RWPE1 (cell line): ENCODE measurements around the gene LGALS16.
A peak's percentile ranks its signal among the peaks of the same experiment; 100 is the strongest.

Source experiments
- CTCF ChIA-PET: fragments of 350-600 bp; sonication (Branson Sonifier 250); formaldehyde crosslinking; extraction: SDS; loops from one replicate; lab custom pipeline; 2021; lab: Yijun Ruan, JAX
- POLR2A ChIA-PET: fragments of 400-600 bp; formaldehyde crosslinking; extraction: SDS; loops from one replicate; lab custom pipeline; 2020; ENCODE audit warnings: antibody characterized with exemption; ENCODE audit not compliant: low non-redundant PET; lab: Yijun Ruan, JAX
- DNase-seq: peaks from one replicate; pipeline ENCODE4 v3.0.0; 2012; ENCODE audit warnings: low spot score
- H3K27ac ChIP-seq: fragments of 450-650 bp; 2 replicates; pipeline ENCODE4 v1.5.1; 2017
- CTCF ChIP-seq: fragments of 450-650 bp; conservative IDR thresholded peaks from 2 replicates; pipeline ENCODE4 v1.5.1; 2017; ENCODE audit warnings: low read depth, mild to moderate bottlenecking

LGALS16 gene

GRCh38 chr19:39698535-39698934 is 42.8 kb downstream of the LGALS16 start:
- TF ChIP-seq CTCF: no peak
- ChIA-PET CTCF (no interaction called here), POLR2A (interaction anchor here (0.7 kb wide), 1 partner anchor 1236 kb away, joined by 3 read pairs; no protein-coding TSS in a partner anchor)
- H3K27ac ChIP-seq: no peak overlapping the region
- no peak for DNase-seq

DNA sequence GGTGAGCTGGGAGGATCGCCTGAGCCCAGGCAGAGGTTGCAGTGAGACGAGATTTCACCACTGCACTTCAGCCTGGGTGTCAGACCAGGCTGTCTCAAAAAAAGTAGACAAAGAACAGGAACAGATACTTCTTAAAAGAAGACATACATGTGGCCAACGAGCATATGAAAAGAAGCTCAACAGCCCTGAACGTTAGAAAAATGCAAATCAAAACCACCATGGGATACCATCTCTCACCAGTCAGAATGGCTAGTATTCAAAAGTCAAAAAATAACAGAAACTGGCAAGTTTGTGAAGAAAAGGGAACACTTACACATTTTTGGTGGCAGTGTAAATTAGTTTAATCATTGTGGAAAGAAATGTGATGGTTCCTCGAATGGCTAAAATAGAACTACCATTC is 45.6 kb downstream of the LGALS16 start:
- no peak for TF ChIP-seq CTCF
- H3K27ac ChIP-seq: no peak overlapping the region
- ChIA-PET CTCF (interaction anchor here (0.6 to 1.3 kb wide), 3 partner anchors 140 to 211 kb away, joined by 3 to 4 read pairs (median 3); no protein-coding TSS in a partner anchor), POLR2A (no interaction called here)
- no peak for DNase-seq

- TF ChIP-seq CTCF: no peak
- DNase-seq: no peak
- ChIA-PET POLR2A (no interaction called here), CTCF (no interaction called here)
- H3K27ac ChIP-seq: no peak within 1 kb of the TSS
Observed at GRCh38 chr19:39704181-39705044, 48.7 kb downstream of the LGALS16 start, which contains the start of gene LGALS14. TSS of gene LGALS14 (plus strand) at chr19:39704481. CDS start at chr19:39704529, 48 bp downstream.

DNA sequence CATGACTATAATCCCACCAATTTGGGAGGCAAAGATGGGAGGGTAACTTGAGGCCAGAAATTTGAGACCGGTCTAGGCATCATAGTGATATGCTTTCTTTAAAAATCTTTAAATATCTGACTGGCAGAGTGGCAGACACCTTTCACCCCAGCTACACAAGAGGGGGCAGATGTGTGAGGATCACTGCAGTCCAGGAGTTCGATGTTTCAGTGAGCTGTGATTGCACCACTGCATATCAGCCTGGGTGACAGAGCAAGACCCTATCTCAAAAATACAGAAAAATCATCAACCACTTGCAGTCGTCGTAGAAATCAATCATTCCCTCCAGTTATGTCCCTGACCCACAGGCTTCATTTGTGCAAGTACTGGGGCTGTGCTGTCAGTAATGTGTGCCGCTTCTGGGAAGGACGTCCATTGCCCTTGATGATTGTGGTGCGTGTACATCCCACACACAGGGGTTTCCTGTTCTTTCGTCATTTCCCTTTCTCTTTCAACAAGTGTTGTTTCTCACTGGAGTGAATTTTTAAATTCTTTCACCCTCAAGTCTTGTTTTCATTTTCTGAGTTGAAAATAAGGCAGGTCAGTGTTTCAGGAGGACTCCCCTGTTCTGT is 50.0 kb downstream of the LGALS16 start:
- no peak overlapping the region for H3K27ac ChIP-seq
- no peak for DNase-seq
- CTCF ChIA-PET: no interaction called here
- no peak for TF ChIP-seq CTCF
- POLR2A ChIA-PET: no interaction called here

DNA sequence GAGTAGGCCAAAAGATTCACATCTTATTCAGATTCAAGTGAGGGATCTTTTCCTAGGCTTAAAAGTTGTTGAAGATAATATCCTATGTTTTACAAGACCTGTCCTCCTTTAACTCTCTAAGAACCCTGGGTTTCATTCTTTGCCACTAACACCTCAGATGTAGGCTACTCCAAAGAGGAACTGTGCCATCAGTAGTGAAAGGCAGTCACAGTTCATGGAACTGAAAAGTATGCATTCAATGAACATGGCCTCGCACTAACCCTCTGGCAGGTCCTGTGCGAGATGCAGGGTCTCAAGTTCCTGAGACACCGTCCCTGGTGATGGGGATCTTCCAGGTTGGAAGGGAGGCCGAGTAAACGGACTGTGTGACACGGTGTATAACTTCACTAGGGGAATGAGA is 52.9 kb downstream of the LGALS16 start:
- CTCF ChIA-PET: no interaction called here
- POLR2A ChIA-PET: no interaction called here
- TF ChIP-seq CTCF: no peak
- no peak for DNase-seq
- no peak overlapping the region for H3K27ac ChIP-seq

DNA sequence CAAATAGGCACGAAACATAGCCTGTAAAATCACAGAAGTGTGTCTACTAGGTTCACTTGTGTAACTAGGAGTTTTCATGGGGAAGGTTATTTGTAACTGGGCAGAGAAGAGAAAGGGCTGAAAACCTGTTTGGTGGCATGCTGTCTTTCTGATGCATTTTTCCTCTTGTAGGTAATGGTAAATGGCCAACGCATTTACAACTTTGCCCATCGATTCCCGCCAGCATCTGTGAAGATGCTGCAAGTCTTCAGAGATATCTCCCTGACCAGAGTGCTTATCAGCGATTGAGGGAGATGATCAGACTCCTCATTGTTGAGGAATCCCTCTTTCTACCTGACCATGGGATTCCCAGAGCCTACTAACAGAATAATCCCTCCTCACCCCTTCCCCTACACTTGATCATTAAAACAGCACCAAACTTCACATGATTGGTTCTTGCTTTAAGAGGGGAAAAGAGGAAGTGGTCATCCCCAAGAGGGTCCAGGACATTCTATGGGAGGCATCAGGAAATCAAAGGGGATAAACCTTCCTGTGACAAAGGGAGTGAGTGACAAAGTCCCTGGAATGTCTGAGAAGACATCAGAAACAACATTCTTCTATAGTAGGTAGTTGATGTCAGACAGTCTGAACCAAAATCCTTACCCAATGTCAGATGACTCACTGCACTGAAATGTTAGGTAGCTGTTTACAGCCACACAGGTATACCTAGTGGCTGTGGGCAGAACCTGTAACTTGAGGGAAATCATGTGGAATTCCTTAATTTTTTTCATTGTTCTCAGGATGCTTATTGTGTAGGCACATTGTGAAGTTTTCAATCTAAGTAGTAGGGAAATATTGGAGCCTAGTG is 53.5 kb downstream of the LGALS16 start:
- POLR2A ChIA-PET: no interaction called here
- no peak for TF ChIP-seq CTCF

More for the DNA sequence above, 53.5 kb downstream of the LGALS16 start:
- H3K27ac ChIP-seq: no peak overlapping the region
- DNase-seq: peak; percentile 40
- CTCF ChIA-PET: no interaction called here
